ENCODE results near the gene SDHA. TPM values are rescaled to one million over a fixed set of nuclear protein-coding genes. Genes with fewer than 3 reads are reported as not detected.

SDHA gene
- total RNA-seq, 2 donors from 2014 or later = 66.7 to 99.1 TPM

- no peak for DNase-seq (ENCODE audit: low spot score)
- WGBS = 90% methylated on average over 23 of the region's 23 CpGs
- no peak for TF ChIP-seq POLR2A (IDR thresholded peaks at IDR 0.05)
- no peak for TF ChIP-seq CTCF (IDR thresholded peaks at IDR 0.05)
- no peak for TF ChIP-seq POLR2AphosphoS5 (IDR thresholded peaks at IDR 0.05)
- Histone ChIP-seq H3K4me1 (replicated peaks) (peaks cover 4% of the 10 kb centered on the region), H3K9me3 (no peaks in the 10 kb centered on the region), H3K4me3 (no peak overlapping the region), H3K27me3 (replicated peaks; ENCODE audit: insufficient read depth) (no peaks in the 10 kb centered on the region), H3K36me3 (no peaks in the 10 kb centered on the region), H3K27ac (no peak overlapping the region)
- intact Hi-C loops (cut with DNase I) = no loop called here
These were observed 46.3 kb upstream of the SDHA start for GRCh38 chr5:171801-172331.

- no peak for DNase-seq (ENCODE audit: low spot score)
- Histone ChIP-seq H3K4me1 (replicated peaks) (no peaks in the 10 kb centered on the region), H3K9me3 (no peaks in the 10 kb centered on the region), H3K27ac (no peak overlapping the region), H3K27me3 (replicated peaks; ENCODE audit: insufficient read depth) (no peaks in the 10 kb centered on the region), H3K4me3 (no peak overlapping the region), H3K36me3 (no peaks in the 10 kb centered on the region)
- TF ChIP-seq CTCF (IDR thresholded peaks at IDR 0.05) (no peak), POLR2A (IDR thresholded peaks at IDR 0.05) (no peak), POLR2AphosphoS5 (IDR thresholded peaks at IDR 0.05) (no peak)
- intact Hi-C loops (cut with DNase I) = no loop called here
- 80% methylated on average over 13 of the region's 13 CpGs for WGBS
These were observed 45.7 kb upstream of the SDHA start for GRCh38 chr5:172421-172820.

- intact Hi-C loops (cut with DNase I) = no loop called here
- no peak for DNase-seq (ENCODE audit: low spot score)
- no peak overlapping the region for H3K27ac ChIP-seq
- no peak overlapping the region for H3K4me3 ChIP-seq
- TF ChIP-seq CTCF (IDR thresholded peaks at IDR 0.05) (no peak), POLR2A (IDR thresholded peaks at IDR 0.05) (no peak), POLR2AphosphoS5 (IDR thresholded peaks at IDR 0.05) (no peak)
- 77% methylated on average over 17 of the region's 17 CpGs for WGBS
- no peaks in the 10 kb centered on the region for H3K9me3 ChIP-seq
- no peaks in the 10 kb centered on the region for H3K27me3 ChIP-seq (replicated peaks; ENCODE audit: insufficient read depth)
- H3K4me1 ChIP-seq (replicated peaks) = no peaks in the 10 kb centered on the region
- no peaks in the 10 kb centered on the region for H3K36me3 ChIP-seq
These were observed 45.3 kb upstream of the SDHA start for GRCh38 chr5:172841-173251.

- 84% methylated on average over 22 of the region's 22 CpGs for WGBS
- TF ChIP-seq POLR2A (IDR thresholded peaks at IDR 0.05) (no peak), CTCF (IDR thresholded peaks at IDR 0.05) (no peak), POLR2AphosphoS5 (IDR thresholded peaks at IDR 0.05) (no peak)
- Histone ChIP-seq H3K4me1 (replicated peaks) (no peaks in the 10 kb centered on the region), H3K4me3 (no peak overlapping the region), H3K27me3 (replicated peaks; ENCODE audit: insufficient read depth) (no peaks in the 10 kb centered on the region), H3K9me3 (no peaks in the 10 kb centered on the region), H3K27ac (no peak overlapping the region), H3K36me3 (no peaks in the 10 kb centered on the region)
- intact Hi-C loops (cut with DNase I) = no loop called here
- no peak for DNase-seq (ENCODE audit: low spot score)
These were observed 44.5 kb upstream of the SDHA start for GRCh38 chr5:173392-174290.

GRCh38 chr5:174291-174600, 43.9 kb upstream of the SDHA start:
- WGBS = 96% methylated on average over 5 of the region's 5 CpGs
- no peaks in the 10 kb centered on the region for H3K4me1 ChIP-seq (replicated peaks)
- DNase-seq (ENCODE audit: low spot score) = no peak
- H3K4me3 ChIP-seq = no peak overlapping the region
- H3K27ac ChIP-seq = no peak overlapping the region
- TF ChIP-seq CTCF (IDR thresholded peaks at IDR 0.05) (no peak), POLR2A (IDR thresholded peaks at IDR 0.05) (no peak), POLR2AphosphoS5 (IDR thresholded peaks at IDR 0.05) (no peak)
- H3K27me3 ChIP-seq (replicated peaks; ENCODE audit: insufficient read depth) = no peaks in the 10 kb centered on the region
- H3K36me3 ChIP-seq = no peaks in the 10 kb centered on the region
- intact Hi-C loops (cut with DNase I) = no loop called here
- no peaks in the 10 kb centered on the region for H3K9me3 ChIP-seq
